ENCODE results near the gene CEACAM1. TPM values are rescaled to one million over a fixed set of nuclear protein-coding genes. Genes with fewer than 3 reads are reported as not detected.

Gene CEACAM1
- total and polyA plus RNA-seq, 2 experiments from 2014 or later, result 0.63 to 3.0 TPM

DNA sequence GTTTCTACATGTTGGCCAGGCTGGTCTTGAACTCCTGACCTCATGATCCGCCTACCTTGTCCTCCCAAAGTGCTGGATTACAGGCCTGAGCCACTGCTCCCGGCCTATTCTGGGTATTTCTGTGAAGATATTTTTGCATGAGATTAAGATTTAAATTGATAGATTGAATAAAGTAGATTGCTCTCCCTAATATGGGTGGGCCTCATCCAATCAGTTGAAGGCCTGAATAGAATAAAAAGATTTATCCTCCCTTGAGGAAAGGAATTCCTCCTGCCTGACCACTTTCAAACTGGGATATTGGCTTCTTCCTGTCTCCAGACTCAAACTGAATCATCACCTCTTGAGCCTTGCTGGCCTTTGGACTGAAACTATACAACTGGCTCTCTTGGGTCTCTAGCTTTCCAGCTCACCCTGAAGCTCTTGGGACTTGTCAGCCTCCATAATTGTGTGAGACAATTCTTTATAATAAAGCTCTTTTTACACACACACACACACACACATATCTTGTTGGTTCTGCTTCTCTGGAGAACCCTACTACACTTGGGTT lies 49.4 kb downstream of the CEACAM1 start:
- Histone ChIP-seq H3K27ac (ENCODE audit: low read depth) (no peak overlapping the region), H4K20me1 (replicated peaks; ENCODE audit: insufficient read depth) (no peaks in the 10 kb centered on the region), H3K79me2 (replicated peaks; ENCODE audit: insufficient read depth) (no peaks in the 10 kb centered on the region), H3K9me2 (ENCODE audit: insufficient read depth) (no peaks in the 10 kb centered on the region), H2AFZ (no peak overlapping the region), H3F3A (replicated peaks; ENCODE audit: low read depth) (peaks cover 10% of the 10 kb centered on the region), H3K36me3 (ENCODE audit: insufficient read depth) (no peaks in the 10 kb centered on the region), H3K4me3 (no peak overlapping the region), H3K27me3 (ENCODE audit: insufficient read depth) (no peaks in the 10 kb centered on the region), H3K4me1 (ENCODE audit: insufficient read depth) (peaks cover 43% of the 10 kb centered on the region), H3K4me2 (no peak overlapping the region)
- DNase-seq (ENCODE audit: low spot score) (no peak), ATAC-seq (no peak)
- no peak overlapping the region for H3K4me3 Mint-ChIP-seq
- peaks cover 6% of the 10 kb centered on the region for H3K27me3 Mint-ChIP-seq (ENCODE audit: insufficient read depth, low read depth, poor library complexity)
- peaks cover 2% of the 10 kb centered on the region; the same call in 1 of the 3 replicates for H3K9me3 Mint-ChIP-seq
- H3K27ac Mint-ChIP-seq, result no peak overlapping the region
- no peak for TF ChIP-seq ZNF331 (CRISPR knock-in tag; IDR thresholded peaks at IDR 0.05; ENCODE audit: low read depth)
- TF ChIP-seq EZH2 (IDR thresholded peaks at IDR 0.05; ENCODE audit: low read depth, unreplicated experiment), result no peak
- no peak for TF ChIP-seq POLR2AphosphoS5 (IDR thresholded peaks at IDR 0.05; ENCODE audit: low read depth)
- TF ChIP-seq EZH2phosphoT487 (IDR thresholded peaks at IDR 0.05; ENCODE audit: unreplicated experiment), result no peak
- TF ChIP-seq ZNF114 (CRISPR knock-in tag; IDR thresholded peaks at IDR 0.05), result no peak
- no peak for TF ChIP-seq CREB1 (CRISPR knock-in tag; IDR thresholded peaks at IDR 0.05; ENCODE audit: low read depth)
- no peak for TF ChIP-seq STAT1 (IDR thresholded peaks at IDR 0.05; ENCODE audit: unreplicated experiment)
- TF ChIP-seq, protein P1, sequence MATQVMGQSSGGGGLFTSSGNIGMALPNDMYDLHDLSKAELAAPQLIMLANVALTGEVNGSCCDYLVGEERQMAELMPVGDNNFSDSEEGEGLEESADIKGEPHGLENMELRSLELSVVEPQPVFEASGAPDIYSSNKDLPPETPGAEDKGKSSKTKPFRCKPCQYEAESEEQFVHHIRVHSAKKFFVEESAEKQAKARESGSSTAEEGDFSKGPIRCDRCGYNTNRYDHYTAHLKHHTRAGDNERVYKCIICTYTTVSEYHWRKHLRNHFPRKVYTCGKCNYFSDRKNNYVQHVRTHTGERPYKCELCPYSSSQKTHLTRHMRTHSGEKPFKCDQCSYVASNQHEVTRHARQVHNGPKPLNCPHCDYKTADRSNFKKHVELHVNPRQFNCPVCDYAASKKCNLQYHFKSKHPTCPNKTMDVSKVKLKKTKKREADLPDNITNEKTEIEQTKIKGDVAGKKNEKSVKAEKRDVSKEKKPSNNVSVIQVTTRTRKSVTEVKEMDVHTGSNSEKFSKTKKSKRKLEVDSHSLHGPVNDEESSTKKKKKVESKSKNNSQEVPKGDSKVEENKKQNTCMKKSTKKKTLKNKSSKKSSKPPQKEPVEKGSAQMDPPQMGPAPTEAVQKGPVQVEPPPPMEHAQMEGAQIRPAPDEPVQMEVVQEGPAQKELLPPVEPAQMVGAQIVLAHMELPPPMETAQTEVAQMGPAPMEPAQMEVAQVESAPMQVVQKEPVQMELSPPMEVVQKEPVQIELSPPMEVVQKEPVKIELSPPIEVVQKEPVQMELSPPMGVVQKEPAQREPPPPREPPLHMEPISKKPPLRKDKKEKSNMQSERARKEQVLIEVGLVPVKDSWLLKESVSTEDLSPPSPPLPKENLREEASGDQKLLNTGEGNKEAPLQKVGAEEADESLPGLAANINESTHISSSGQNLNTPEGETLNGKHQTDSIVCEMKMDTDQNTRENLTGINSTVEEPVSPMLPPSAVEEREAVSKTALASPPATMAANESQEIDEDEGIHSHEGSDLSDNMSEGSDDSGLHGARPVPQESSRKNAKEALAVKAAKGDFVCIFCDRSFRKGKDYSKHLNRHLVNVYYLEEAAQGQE (IDR thresholded peaks at IDR 0.05; ENCODE audit: unreplicated experiment), result no peak
- TF ChIP-seq, protein P2, sequence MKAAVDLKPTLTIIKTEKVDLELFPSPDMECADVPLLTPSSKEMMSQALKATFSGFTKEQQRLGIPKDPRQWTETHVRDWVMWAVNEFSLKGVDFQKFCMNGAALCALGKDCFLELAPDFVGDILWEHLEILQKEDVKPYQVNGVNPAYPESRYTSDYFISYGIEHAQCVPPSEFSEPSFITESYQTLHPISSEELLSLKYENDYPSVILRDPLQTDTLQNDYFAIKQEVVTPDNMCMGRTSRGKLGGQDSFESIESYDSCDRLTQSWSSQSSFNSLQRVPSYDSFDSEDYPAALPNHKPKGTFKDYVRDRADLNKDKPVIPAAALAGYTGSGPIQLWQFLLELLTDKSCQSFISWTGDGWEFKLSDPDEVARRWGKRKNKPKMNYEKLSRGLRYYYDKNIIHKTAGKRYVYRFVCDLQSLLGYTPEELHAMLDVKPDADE (IDR thresholded peaks at IDR 0.05), result no peak
- TF ChIP-seq, protein P3, sequence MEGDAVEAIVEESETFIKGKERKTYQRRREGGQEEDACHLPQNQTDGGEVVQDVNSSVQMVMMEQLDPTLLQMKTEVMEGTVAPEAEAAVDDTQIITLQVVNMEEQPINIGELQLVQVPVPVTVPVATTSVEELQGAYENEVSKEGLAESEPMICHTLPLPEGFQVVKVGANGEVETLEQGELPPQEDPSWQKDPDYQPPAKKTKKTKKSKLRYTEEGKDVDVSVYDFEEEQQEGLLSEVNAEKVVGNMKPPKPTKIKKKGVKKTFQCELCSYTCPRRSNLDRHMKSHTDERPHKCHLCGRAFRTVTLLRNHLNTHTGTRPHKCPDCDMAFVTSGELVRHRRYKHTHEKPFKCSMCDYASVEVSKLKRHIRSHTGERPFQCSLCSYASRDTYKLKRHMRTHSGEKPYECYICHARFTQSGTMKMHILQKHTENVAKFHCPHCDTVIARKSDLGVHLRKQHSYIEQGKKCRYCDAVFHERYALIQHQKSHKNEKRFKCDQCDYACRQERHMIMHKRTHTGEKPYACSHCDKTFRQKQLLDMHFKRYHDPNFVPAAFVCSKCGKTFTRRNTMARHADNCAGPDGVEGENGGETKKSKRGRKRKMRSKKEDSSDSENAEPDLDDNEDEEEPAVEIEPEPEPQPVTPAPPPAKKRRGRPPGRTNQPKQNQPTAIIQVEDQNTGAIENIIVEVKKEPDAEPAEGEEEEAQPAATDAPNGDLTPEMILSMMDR (conservative IDR thresholded peaks at IDR 0.05; ENCODE audit: low read depth in 2 of 2), result no peak
- TF ChIP-seq, protein P4, sequence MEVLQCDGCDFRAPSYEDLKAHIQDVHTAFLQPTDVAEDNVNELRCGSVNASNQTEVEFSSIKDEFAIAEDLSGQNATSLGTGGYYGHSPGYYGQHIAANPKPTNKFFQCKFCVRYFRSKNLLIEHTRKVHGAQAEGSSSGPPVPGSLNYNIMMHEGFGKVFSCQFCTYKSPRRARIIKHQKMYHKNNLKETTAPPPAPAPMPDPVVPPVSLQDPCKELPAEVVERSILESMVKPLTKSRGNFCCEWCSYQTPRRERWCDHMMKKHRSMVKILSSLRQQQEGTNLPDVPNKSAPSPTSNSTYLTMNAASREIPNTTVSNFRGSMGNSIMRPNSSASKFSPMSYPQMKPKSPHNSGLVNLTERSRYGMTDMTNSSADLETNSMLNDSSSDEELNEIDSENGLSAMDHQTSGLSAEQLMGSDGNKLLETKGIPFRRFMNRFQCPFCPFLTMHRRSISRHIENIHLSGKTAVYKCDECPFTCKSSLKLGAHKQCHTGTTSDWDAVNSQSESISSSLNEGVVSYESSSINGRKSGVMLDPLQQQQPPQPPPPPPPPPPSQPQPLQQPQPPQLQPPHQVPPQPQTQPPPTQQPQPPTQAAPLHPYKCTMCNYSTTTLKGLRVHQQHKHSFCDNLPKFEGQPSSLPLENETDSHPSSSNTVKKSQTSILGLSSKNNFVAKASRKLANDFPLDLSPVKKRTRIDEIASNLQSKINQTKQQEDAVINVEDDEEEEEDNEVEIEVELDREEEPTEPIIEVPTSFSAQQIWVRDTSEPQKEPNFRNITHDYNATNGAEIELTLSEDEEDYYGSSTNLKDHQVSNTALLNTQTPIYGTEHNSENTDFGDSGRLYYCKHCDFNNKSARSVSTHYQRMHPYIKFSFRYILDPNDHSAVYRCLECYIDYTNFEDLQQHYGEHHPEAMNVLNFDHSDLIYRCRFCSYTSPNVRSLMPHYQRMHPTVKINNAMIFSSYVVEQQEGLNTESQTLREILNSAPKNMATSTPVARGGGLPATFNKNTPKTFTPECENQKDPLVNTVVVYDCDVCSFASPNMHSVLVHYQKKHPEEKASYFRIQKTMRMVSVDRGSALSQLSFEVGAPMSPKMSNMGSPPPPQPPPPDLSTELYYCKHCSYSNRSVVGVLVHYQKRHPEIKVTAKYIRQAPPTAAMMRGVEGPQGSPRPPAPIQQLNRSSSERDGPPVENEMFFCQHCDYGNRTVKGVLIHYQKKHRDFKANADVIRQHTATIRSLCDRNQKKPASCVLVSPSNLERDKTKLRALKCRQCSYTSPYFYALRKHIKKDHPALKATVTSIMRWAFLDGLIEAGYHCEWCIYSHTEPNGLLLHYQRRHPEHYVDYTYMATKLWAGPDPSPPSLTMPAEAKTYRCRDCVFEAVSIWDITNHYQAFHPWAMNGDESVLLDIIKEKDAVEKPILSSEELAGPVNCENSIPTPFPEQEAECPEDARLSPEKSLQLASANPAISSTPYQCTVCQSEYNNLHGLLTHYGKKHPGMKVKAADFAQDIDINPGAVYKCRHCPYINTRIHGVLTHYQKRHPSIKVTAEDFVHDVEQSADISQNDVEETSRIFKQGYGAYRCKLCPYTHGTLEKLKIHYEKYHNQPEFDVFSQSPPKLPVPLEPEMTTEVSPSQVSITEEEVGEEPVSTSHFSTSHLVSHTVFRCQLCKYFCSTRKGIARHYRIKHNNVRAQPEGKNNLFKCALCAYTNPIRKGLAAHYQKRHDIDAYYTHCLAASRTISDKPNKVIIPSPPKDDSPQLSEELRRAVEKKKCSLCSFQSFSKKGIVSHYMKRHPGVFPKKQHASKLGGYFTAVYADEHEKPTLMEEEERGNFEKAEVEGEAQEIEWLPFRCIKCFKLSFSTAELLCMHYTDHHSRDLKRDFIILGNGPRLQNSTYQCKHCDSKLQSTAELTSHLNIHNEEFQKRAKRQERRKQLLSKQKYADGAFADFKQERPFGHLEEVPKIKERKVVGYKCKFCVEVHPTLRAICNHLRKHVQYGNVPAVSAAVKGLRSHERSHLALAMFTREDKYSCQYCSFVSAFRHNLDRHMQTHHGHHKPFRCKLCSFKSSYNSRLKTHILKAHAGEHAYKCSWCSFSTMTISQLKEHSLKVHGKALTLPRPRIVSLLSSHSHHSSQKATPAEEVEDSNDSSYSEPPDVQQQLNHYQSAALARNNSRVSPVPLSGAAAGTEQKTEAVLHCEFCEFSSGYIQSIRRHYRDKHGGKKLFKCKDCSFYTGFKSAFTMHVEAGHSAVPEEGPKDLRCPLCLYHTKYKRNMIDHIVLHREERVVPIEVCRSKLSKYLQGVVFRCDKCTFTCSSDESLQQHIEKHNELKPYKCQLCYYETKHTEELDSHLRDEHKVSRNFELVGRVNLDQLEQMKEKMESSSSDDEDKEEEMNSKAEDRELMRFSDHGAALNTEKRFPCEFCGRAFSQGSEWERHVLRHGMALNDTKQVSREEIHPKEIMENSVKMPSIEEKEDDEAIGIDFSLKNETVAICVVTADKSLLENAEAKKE (CRISPR knock-in tag; IDR thresholded peaks at IDR 0.05), result no peak
- no peak for TF ChIP-seq JUNB (IDR thresholded peaks at IDR 0.05; ENCODE audit: unreplicated experiment)
- no peak for TF ChIP-seq NANOG (IDR thresholded peaks at IDR 0.05; ENCODE audit: borderline replicate concordance)
- H3K4me1 Mint-ChIP-seq, result peaks cover 33% of the 10 kb centered on the region
- peaks cover 3% of the 10 kb centered on the region for H3K36me3 Mint-ChIP-seq (ENCODE audit: low read depth)

Data from GM23338 (cell line).